A549 (cell line): ENCODE data around the gene MXRA5. TPM values are rescaled to one million over a fixed set of nuclear protein-coding genes. Genes with fewer than 3 reads are reported as not detected.
"Not testable (repeated sequence)": the region's sequence is repeated elsewhere in the genome, so short reads cannot be mapped to it uniquely, and the experiment has no call there.

ENCODE experiments used
- ATAC-seq, 2 experiments: fragments of 200-7000 bp in 1 of 2; fragments of >200 bp in 1 of 2; cut with Nextera tagmentation in 1 of 2; cut with Tn5 transposase in 1 of 2; 3 replicates each; pipeline versions ENCODE4 v1.8.0 to v1.9.1; 2018 to 2020; ENCODE audit warnings: mild to moderate bottlenecking in 1 of 2, moderate library complexity in 1 of 2
- CTCF ChIA-PET: fragments of 300-600 bp; sonication (Branson Sonifier 250); formaldehyde crosslinking; extraction: SDS; loops from one replicate; lab custom pipeline; 2021; ENCODE audit warnings: antibody characterized with exemption, inconsistent platforms; lab: Yijun Ruan, JAX
- POLR2A ChIA-PET: fragments of 350-600 bp; formaldehyde crosslinking; extraction: SDS; loops from one replicate; lab custom pipeline; 2021; ENCODE audit warnings: antibody characterized with exemption, inconsistent platforms; lab: Yijun Ruan, JAX
- DNase-seq, 2 experiments: peaks; one replicate each; pipeline versions ENCODE4 v3.0.0 to v3.0.0-alpha.2; 2011 to 2016; ENCODE audit warnings: low read depth in 1 of 2, low spot score in 1 of 2
- FAIRE-seq: peaks from 2 replicates; lab custom pipeline; 2011; peaks lifted over from hg19 to GRCh38; lab: Jason Lieb, UNC
- H3K27ac ChIP-seq, 2 experiments: fragments of >200 bp; sonication (Bioruptor Twin); formaldehyde crosslinking; 3 replicates each; pipeline ENCODE4 v1.5.1; 2016 to 2017
- H3K4me1 ChIP-seq: fragments of >200 bp; sonication (Bioruptor Twin); formaldehyde crosslinking; 3 replicates; pipeline ENCODE4 v1.6.1; 2016
- H3K4me2 ChIP-seq: fragments of >200 bp; sonication (Bioruptor Twin); formaldehyde crosslinking; 3 replicates; pipeline ENCODE4 v1.6.1; 2016
- H3K4me3 ChIP-seq: fragments of >200 bp; sonication (Bioruptor Twin); formaldehyde crosslinking; 3 replicates; pipeline ENCODE4 v1.5.1; 2016
- H3K9me3 ChIP-seq: fragments of >200 bp; sonication (Bioruptor Twin); formaldehyde crosslinking; 3 replicates; pipeline ENCODE4 v1.6.1; 2016
- ATOH8 ChIP-seq: fragments of 250-450 bp; sonication (Bioruptor Pico); IDR thresholded peaks from 2 replicates; pipeline ENCODE4 v1.5.0; 2020; ENCODE audit warnings: low read depth, mild to moderate bottlenecking, moderate library complexity
- CBX2 ChIP-seq: fragments of 200-600 bp; sonication (generic); IDR thresholded peaks from 2 replicates; pipeline ENCODE4 v1.6.1; 2016; ENCODE audit warnings: low read depth, mild to moderate bottlenecking, borderline replicate concordance
- CHD4 ChIP-seq: fragments of 200-600 bp; sonication (generic); IDR thresholded peaks from 2 replicates; pipeline ENCODE4 v1.6.1; 2016; ENCODE audit warnings: antibody characterized with exemption, mild to moderate bottlenecking, borderline replicate concordance
- CTCF ChIP-seq: fragments of >200 bp; sonication (Bioruptor Twin); formaldehyde crosslinking; IDR thresholded peaks from 3 replicates; pipeline ENCODE4 v1.5.1; 2016
- EHF ChIP-seq: fragments of 250-450 bp; sonication (Bioruptor Pico); IDR thresholded peaks from 2 replicates; pipeline ENCODE4 v1.5.0; 2020; ENCODE audit warnings: mild to moderate bottlenecking
- ELK1 ChIP-seq: fragments of 150-350 bp; IDR thresholded peaks from 2 replicates; pipeline ENCODE4 v1.6.1; 2014; ENCODE audit warnings: low read depth, mild to moderate bottlenecking, low read length
- EP300 ChIP-seq, 2 experiments: fragments of >200 bp; sonication (Bioruptor Twin); formaldehyde crosslinking; IDR thresholded peaks; 2 replicates in 1 of 2; 3 replicates in 1 of 2; pipeline ENCODE4 v1.6.1; 2016 to 2017
- ESRRA ChIP-seq: fragments of 150-350 bp; IDR thresholded peaks from 2 replicates; pipeline ENCODE4 v1.6.1; 2014; ENCODE audit warnings: mild to moderate bottlenecking, low read length, borderline replicate concordance
- FOSL2 ChIP-seq, 2 experiments: fragments of 450-650 bp in 1 of 2; fragments of >200 bp in 1 of 2; sonication (Bioruptor Twin) in 1 of 2; formaldehyde crosslinking; IDR thresholded peaks; 2 replicates each; pipeline versions ENCODE4 v1.5.0 to v1.6.1; 2016 to 2020; ENCODE audit warnings: mild to moderate bottlenecking in 1 of 2, moderate library complexity in 1 of 2
- JUN ChIP-seq, 2 experiments: fragments of >200 bp; sonication (Bioruptor Twin); formaldehyde crosslinking; IDR thresholded peaks; 2 replicates in 1 of 2; 3 replicates in 1 of 2; pipeline ENCODE4 v1.6.1; 2016 to 2017
- JUNB ChIP-seq: fragments of >200 bp; sonication (Bioruptor Twin); formaldehyde crosslinking; IDR thresholded peaks from 2 replicates; pipeline ENCODE4 v1.6.1; 2016
- MAX ChIP-seq: IDR thresholded peaks from 2 replicates; pipeline ENCODE4 v1.6.1; 2012
- NFE2L2 ChIP-seq: fragments of 150-350 bp; conservative IDR thresholded peaks from 2 replicates; pipeline ENCODE4 v1.6.1; 2014; ENCODE audit warnings: low read length
- NPAS2 ChIP-seq: fragments of 250-450 bp; sonication (Bioruptor Pico); IDR thresholded peaks from 2 replicates; pipeline ENCODE4 v1.8.0; 2022; ENCODE audit warnings: mild to moderate bottlenecking, moderate library complexity, borderline replicate concordance
- POLR2AphosphoS2 ChIP-seq: conservative IDR thresholded peaks from 2 replicates; pipeline ENCODE4 v1.6.1; 2012; ENCODE audit warnings: low read length, improper control_type of control experiment, inconsistent platforms
- RAD21 ChIP-seq, 2 experiments: fragments of >200 bp in 1 of 2; sonication (Bioruptor Twin) in 1 of 2; formaldehyde crosslinking in 1 of 2; IDR thresholded peaks in 1 of 2; conservative IDR thresholded peaks in 1 of 2; 2 replicates in 1 of 2; 3 replicates in 1 of 2; pipeline ENCODE4 v1.6.1; 2012 to 2018; ENCODE audit warnings: inconsistent platforms in 1 of 2
- RARB ChIP-seq: fragments of 250-450 bp; sonication (Bioruptor Pico); IDR thresholded peaks from 2 replicates; pipeline ENCODE4 v1.8.0; 2021; ENCODE audit warnings: mild to moderate bottlenecking, moderate library complexity
- REST ChIP-seq: fragments of 200-600 bp; sonication (generic); IDR thresholded peaks from 2 replicates; pipeline ENCODE4 v1.6.1; 2016; ENCODE audit warnings: antibody characterized with exemption, mild to moderate bottlenecking, moderate library complexity
- RFX5 ChIP-seq: fragments of 450-650 bp; IDR thresholded peaks from 2 replicates; pipeline ENCODE4 v1.7.1; 2014; ENCODE audit warnings: antibody characterized with exemption, mild to moderate bottlenecking, moderate library complexity
- TFCP2L1 ChIP-seq: fragments of 250-450 bp; sonication (Bioruptor Pico); IDR thresholded peaks from 2 replicates; pipeline ENCODE4 v1.5.0; 2021; ENCODE audit warnings: mild to moderate bottlenecking
- ZFP36 ChIP-seq: fragments of 450-650 bp; IDR thresholded peaks from 2 replicates; pipeline ENCODE4 v1.6.1; 2014; ENCODE audit warnings: borderline replicate concordance; ENCODE audit not compliant: partially characterized antibody
- ZSCAN20 ChIP-seq: fragments of 250-450 bp; sonication (Bioruptor Pico); IDR thresholded peaks from 2 replicates; pipeline ENCODE4 v1.8.0; 2022; ENCODE audit warnings: mild to moderate bottlenecking, moderate library complexity
- WGBS: methylation state at CpG from one replicate; pipeline ENCODE4 v1.1.6; 2017; ENCODE audit errors: missing lambda C conversion rate; 5-methylcytosine and 5-hydroxymethylcytosine counted together
- polyA plus RNA-seq, 4 experiments: library from polyadenylated mRNA; depleted of rRNA in 3 of 4; stranded (reverse); fragments of >200 nt; fragmentation: RNase III in 1 of 4; extraction: RNeasy Plus Mini Kit Qiagen cat#74134 plus additional on column Dnase treatment in 1 of 4; gene quantifications; 2 replicates in 3 of 4; 3 replicates in 1 of 4; pipeline ENCODE4 v1.2.3, GENCODE V29; 2011 to 2017

Gene MXRA5
- polyA plus RNA-seq, 2 of the 4 experiments (the other 2 are of a cell fraction), result not detected

- TF ChIP-seq CBX2 (no peak), CHD4 (no peak), ATOH8 (CRISPR knock-in tag) (no peak), RFX5 (no peak), RAD21 (conservative IDR thresholded peaks at IDR 0.05 in 1 of 2, IDR thresholded peaks at IDR 0.05 in 1 of 2) (no peak), MAX (no peak)
- FAIRE-seq (no peak), ATAC-seq (no peak), DNase-seq (no peak)
- ChIA-PET POLR2A (no interaction called here), CTCF (interaction anchor here (0.7 kb wide), 1 partner anchor 292 kb away, joined by 3 read pairs; no protein-coding TSS in a partner anchor)
- 37% methylated on average over 33 of the region's 68 CpGs for WGBS
- H3K9me3 ChIP-seq, result no peaks in the 10 kb centered on the region
- no peak overlapping the region for H3K27ac ChIP-seq
- no peak overlapping the region for H3K4me2 ChIP-seq
- H3K4me3 ChIP-seq, result no peak overlapping the region
- H3K4me1 ChIP-seq, result no peaks in the 10 kb centered on the region
These were observed 916 bp downstream of the MXRA5 start for GRCh38 chrX:3345281-3346191.

GRCh38 chrX:3343569-3343968 is 2.9 kb downstream of the MXRA5 start:
- ATAC-seq, POLR2A ChIA-PET, FAIRE-seq, H3K4me1 ChIP-seq, H3K9me3 ChIP-seq, H3K4me3 ChIP-seq, DNase-seq, H3K27ac ChIP-seq, CTCF ChIA-PET, H3K4me2 ChIP-seq: not testable (repeated sequence)
- WGBS, result 17% methylated on average over 14 of the region's 24 CpGs
- peak; percentile 54 for TF ChIP-seq REST

GRCh38 chrX:3340016-3340415 is 6.4 kb downstream of the MXRA5 start:
- Histone ChIP-seq H3K27ac (no peak overlapping the region), H3K4me2 (no peak overlapping the region), H3K9me3 (no peaks in the 10 kb centered on the region), H3K4me3 (no peak overlapping the region), H3K4me1 (no peaks in the 10 kb centered on the region)
- 0% methylated on average over 1 of the region's 1 CpG for WGBS
- ATAC-seq (no peak), FAIRE-seq (peak; percentile 67), DNase-seq (no peak)
- ChIA-PET CTCF (no interaction called here), POLR2A (no interaction called here)
- no peak for TF ChIP-seq ZSCAN20 (CRISPR knock-in tag)
- TF ChIP-seq RFX5, result no peak
- TF ChIP-seq TFCP2L1, result no peak
- no peak for TF ChIP-seq JUN (IDR thresholded peaks at IDR 0.05)
- TF ChIP-seq POLR2AphosphoS2, result no peak
- TF ChIP-seq FOSL2 (IDR thresholded peaks at IDR 0.05), result no peak
- no peak for TF ChIP-seq FOSL2 (CRISPR knock-in tag; IDR thresholded peaks at IDR 0.05)
- no peak for TF ChIP-seq NPAS2 (CRISPR knock-in tag)
- no peak for TF ChIP-seq EP300 (IDR thresholded peaks at IDR 0.05)
- no peak for TF ChIP-seq EHF
- no peak for TF ChIP-seq JUNB
- TF ChIP-seq CTCF, result no peak
- TF ChIP-seq ZFP36, result no peak
- TF ChIP-seq ESRRA, result no peak
- no peak for TF ChIP-seq RARB
- TF ChIP-seq NFE2L2, result no peak
- no peak for TF ChIP-seq ELK1
